SK-N-SH (cell line): ENCODE measurements around the gene C1QL1. TPM values are rescaled to one million over a fixed set of nuclear protein-coding genes. Genes with fewer than 3 reads are reported as not detected.
A peak's percentile ranks its signal among the peaks of the same experiment; 100 is the strongest.

ENCODE experiments used
- CTCF ChIA-PET: fragments of 300-600, 350-600 bp; formaldehyde crosslinking; extraction: SDS; loops from one replicate; lab custom pipeline; 2021; lab: Yijun Ruan, JAX
- POLR2A ChIA-PET: fragments of 350-600 bp; sonication (Branson Sonifier 250); formaldehyde crosslinking; extraction: SDS; loops from one replicate; lab custom pipeline; 2020; ENCODE audit warnings: antibody characterized with exemption, inconsistent platforms; lab: Yijun Ruan, JAX
- DNase-seq: peaks from one replicate; pipeline ENCODE4 v3.0.0; 2012
- H2AFZ ChIP-seq: fragments of 200-600 bp; sonication (generic); 2 replicates; pipeline ENCODE4 v1.8.1; 2016; ENCODE audit warnings: antibody characterized with exemption, mild to moderate bottlenecking, low read depth
- H3F3A ChIP-seq: fragments of 200-600 bp; sonication (generic); replicated peaks from 2 replicates; pipeline ENCODE3; 2016; ENCODE audit warnings: antibody characterized with exemption, mild to moderate bottlenecking; ENCODE audit not compliant: insufficient read depth
- H3K27ac ChIP-seq, 2 experiments: fragments of 200-500 bp in 1 of 2; fragments of 200-600 bp in 1 of 2; sonication (Bioruptor generic) in 1 of 2; sonication (generic), shearing (Covaris generic) in 1 of 2; 2 replicates each; pipeline versions ENCODE4 v1.5.1 to v1.6.1; 2014 to 2016; ENCODE audit warnings: low read depth in 2 of 2, inconsistent platforms in 1 of 2, low read length in 1 of 2, mild to moderate bottlenecking in 1 of 2, mixed read lengths in 1 of 2
- H3K27me3 ChIP-seq: fragments of 200-600 bp; sonication (generic), shearing (Covaris generic); 2 replicates; pipeline ENCODE4 v1.6.1; 2016; ENCODE audit warnings: mixed run types; ENCODE audit not compliant: insufficient read depth
- H3K36me3 ChIP-seq, 2 experiments: fragments of 200-500 bp in 1 of 2; fragments of 200-600 bp in 1 of 2; sonication (Bioruptor generic) in 1 of 2; sonication (generic) in 1 of 2; replicated peaks in 1 of 2; 2 replicates each; pipeline versions ENCODE3 to v1.5.1; 2014 to 2016; ENCODE audit warnings: low read length in 1 of 2, mild to moderate bottlenecking in 1 of 2; ENCODE audit not compliant: insufficient read depth in 2 of 2, control insufficient read depth in 1 of 2
- H3K4me1 ChIP-seq, 2 experiments: fragments of 200-500 bp in 1 of 2; fragments of 200-600 bp in 1 of 2; sonication (Bioruptor generic) in 1 of 2; sonication (generic), shearing (Covaris generic) in 1 of 2; 2 replicates each; pipeline versions ENCODE4 v1.5.1 to v1.6.1; 2014 to 2016; ENCODE audit warnings: low read depth in 1 of 2, low read length in 1 of 2, mixed run types in 1 of 2; ENCODE audit not compliant: insufficient read depth in 2 of 2, control insufficient read depth in 1 of 2
- H3K4me2 ChIP-seq: fragments of 200-600 bp; sonication (generic), shearing (Covaris generic); 2 replicates; pipeline ENCODE4 v1.6.1; 2017; ENCODE audit warnings: mixed run types
- H3K4me3 ChIP-seq, 2 experiments: fragments of 200-500 bp in 1 of 2; fragments of 200-600 bp in 1 of 2; sonication (Bioruptor generic) in 1 of 2; sonication (generic), shearing (Covaris generic) in 1 of 2; 2 replicates each; pipeline versions ENCODE4 v1.5.1 to v1.8.1; 2014 to 2016; ENCODE audit warnings: low read depth in 2 of 2, inconsistent platforms in 1 of 2, low read length in 1 of 2, mild to moderate bottlenecking in 1 of 2, mixed read lengths in 1 of 2, moderate library complexity in 1 of 2
- H3K79me2 ChIP-seq: fragments of 200-600 bp; sonication (generic); 2 replicates; pipeline ENCODE4 v1.8.1; 2017; ENCODE audit warnings: mild to moderate bottlenecking; ENCODE audit not compliant: insufficient read depth
- H3K9ac ChIP-seq: fragments of 200-600 bp; sonication (generic); 2 replicates; pipeline ENCODE4 v1.6.1; 2017; ENCODE audit warnings: mixed run types
- H3K9me2 ChIP-seq: fragments of 200-600 bp; sonication (generic); 2 replicates; pipeline ENCODE4 v1.6.1; 2017; ENCODE audit warnings: mixed run types
- H3K9me3 ChIP-seq: fragments of 200-600 bp; sonication (generic); 2 replicates; pipeline ENCODE4 v1.6.1; 2017; ENCODE audit warnings: mixed run types, mild to moderate bottlenecking, moderate library complexity
- H4K20me1 ChIP-seq: fragments of 200-600 bp; sonication (generic); 2 replicates; pipeline ENCODE4 v1.6.1; 2017; ENCODE audit warnings: mild to moderate bottlenecking, mixed run types; ENCODE audit not compliant: insufficient read depth
- CHD2 ChIP-seq: fragments of 150-350 bp; IDR thresholded peaks from 2 replicates; pipeline ENCODE4 v1.6.1; 2018; ENCODE audit warnings: low read length; ENCODE audit not compliant: partially characterized antibody
- ELF1 ChIP-seq: IDR thresholded peaks from 2 replicates; pipeline ENCODE4 v1.4.0; 2012
- EP300 ChIP-seq, 2 experiments: IDR thresholded peaks; 2 replicates each; pipeline versions ENCODE4 v1.4.0 to v1.6.1; 2012; ENCODE audit warnings: borderline replicate concordance in 1 of 2, low read depth in 1 of 2, low read length in 1 of 2
- EZH2phosphoT487 ChIP-seq: fragments of 200-600 bp; sonication (generic); IDR thresholded peaks from 2 replicates; pipeline ENCODE4 v1.6.1; 2017; ENCODE audit warnings: low read depth, mixed run types, mild to moderate bottlenecking, antibody characterized with exemption, moderate library complexity, borderline replicate concordance
- FOXJ3 ChIP-seq: sonication (generic); formaldehyde crosslinking; IDR thresholded peaks from 2 replicates; pipeline ENCODE4 v1.5.1; 2020; ENCODE audit warnings: mild to moderate bottlenecking, missing genetic modification reagents
- GABPA ChIP-seq: IDR thresholded peaks from 2 replicates; pipeline ENCODE4 v1.4.0; 2012; ENCODE audit warnings: low read depth, mild to moderate bottlenecking
- GATA2 ChIP-seq: sonication (generic); formaldehyde crosslinking; IDR thresholded peaks from 2 replicates; pipeline ENCODE4 v1.5.0; 2020; ENCODE audit warnings: mild to moderate bottlenecking, missing genetic modification reagents
- JUND ChIP-seq: IDR thresholded peaks from 2 replicates; pipeline ENCODE4 v1.4.0; 2012
- MEF2A ChIP-seq: IDR thresholded peaks from 2 replicates; pipeline ENCODE4 v1.4.0; 2012; ENCODE audit warnings: low read depth, borderline replicate concordance
- MXI1 ChIP-seq: IDR thresholded peaks from 2 replicates; pipeline ENCODE4 v1.6.1; 2012; ENCODE audit warnings: mild to moderate bottlenecking, low read depth, low read length, improper control_type of control experiment
- NFIC ChIP-seq: IDR thresholded peaks from 2 replicates; pipeline ENCODE4 v1.4.0; 2012; ENCODE audit warnings: borderline replicate concordance
- RCOR1 ChIP-seq: fragments of 150-350 bp; IDR thresholded peaks from 2 replicates; pipeline ENCODE4 v1.6.1; 2017; ENCODE audit warnings: antibody characterized with exemption, low read length
- RFX5 ChIP-seq: IDR thresholded peaks from 2 replicates; pipeline ENCODE4 v1.6.1; 2012; ENCODE audit warnings: mild to moderate bottlenecking, improper control_type of control experiment, low read length
- SIN3A ChIP-seq: IDR thresholded peaks from 2 replicates; pipeline ENCODE4 v1.6.1; 2012; ENCODE audit warnings: low read depth, mild to moderate bottlenecking, low read length, moderate library complexity, borderline replicate concordance
- TCF12 ChIP-seq: IDR thresholded peaks from 2 replicates; pipeline ENCODE4 v1.4.0; 2012
- WGBS: methylation state at CpG from one replicate; pipeline ENCODE4 v1.1.6; 2017; ENCODE audit warnings: low lambda C conversion rate; 5-methylcytosine and 5-hydroxymethylcytosine counted together
- polyA plus RNA-seq, 3 experiments: library from polyadenylated mRNA; depleted of rRNA; stranded (reverse); fragments of >200 nt; gene quantifications; 2 replicates each; pipeline ENCODE4 v1.2.3, GENCODE V29; 2012
- TF ChIP-seq, protein P1 (sequence below): IDR thresholded peaks from 2 replicates; pipeline ENCODE4 v1.6.1; 2012; ENCODE audit warnings: mild to moderate bottlenecking, low read depth, low read length, moderate library complexity
- TF ChIP-seq, protein P2 (sequence below): IDR thresholded peaks from 2 replicates; pipeline ENCODE4; 2012
- TF ChIP-seq, protein P3 (sequence below): fragments of 150-350 bp; IDR thresholded peaks from 2 replicates; pipeline ENCODE4 v1.6.1; 2017; ENCODE audit warnings: antibody characterized with exemption, low read length, low read depth, borderline replicate concordance

Gene C1QL1
- polyA plus RNA-seq, 1 of the 3 experiments (the other 2 are of a cell fraction) = 11.9 TPM

DNA sequence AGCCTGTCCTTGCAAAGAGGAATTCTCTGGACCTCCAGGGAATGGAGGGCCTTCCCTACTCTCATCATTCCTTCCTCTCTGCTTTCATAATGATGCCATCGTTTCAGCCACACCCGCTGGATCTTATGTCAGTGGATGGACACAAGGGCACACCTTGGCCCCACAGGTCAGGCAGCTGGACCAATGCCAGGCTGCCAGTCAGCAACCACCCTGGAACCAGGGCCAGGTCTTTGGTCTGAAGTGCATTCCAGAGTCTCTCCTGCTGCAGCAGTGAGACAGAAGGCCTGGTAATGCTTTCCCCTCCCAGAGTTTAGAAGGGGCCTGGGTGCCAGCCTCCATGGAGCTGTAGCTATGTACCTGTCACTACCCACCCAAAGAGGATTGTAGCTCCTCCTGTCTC is 7.4 kb downstream of the C1QL1 start (continued):
- no peak for TF ChIP-seq MXI1
- TF ChIP-seq, protein P1, sequence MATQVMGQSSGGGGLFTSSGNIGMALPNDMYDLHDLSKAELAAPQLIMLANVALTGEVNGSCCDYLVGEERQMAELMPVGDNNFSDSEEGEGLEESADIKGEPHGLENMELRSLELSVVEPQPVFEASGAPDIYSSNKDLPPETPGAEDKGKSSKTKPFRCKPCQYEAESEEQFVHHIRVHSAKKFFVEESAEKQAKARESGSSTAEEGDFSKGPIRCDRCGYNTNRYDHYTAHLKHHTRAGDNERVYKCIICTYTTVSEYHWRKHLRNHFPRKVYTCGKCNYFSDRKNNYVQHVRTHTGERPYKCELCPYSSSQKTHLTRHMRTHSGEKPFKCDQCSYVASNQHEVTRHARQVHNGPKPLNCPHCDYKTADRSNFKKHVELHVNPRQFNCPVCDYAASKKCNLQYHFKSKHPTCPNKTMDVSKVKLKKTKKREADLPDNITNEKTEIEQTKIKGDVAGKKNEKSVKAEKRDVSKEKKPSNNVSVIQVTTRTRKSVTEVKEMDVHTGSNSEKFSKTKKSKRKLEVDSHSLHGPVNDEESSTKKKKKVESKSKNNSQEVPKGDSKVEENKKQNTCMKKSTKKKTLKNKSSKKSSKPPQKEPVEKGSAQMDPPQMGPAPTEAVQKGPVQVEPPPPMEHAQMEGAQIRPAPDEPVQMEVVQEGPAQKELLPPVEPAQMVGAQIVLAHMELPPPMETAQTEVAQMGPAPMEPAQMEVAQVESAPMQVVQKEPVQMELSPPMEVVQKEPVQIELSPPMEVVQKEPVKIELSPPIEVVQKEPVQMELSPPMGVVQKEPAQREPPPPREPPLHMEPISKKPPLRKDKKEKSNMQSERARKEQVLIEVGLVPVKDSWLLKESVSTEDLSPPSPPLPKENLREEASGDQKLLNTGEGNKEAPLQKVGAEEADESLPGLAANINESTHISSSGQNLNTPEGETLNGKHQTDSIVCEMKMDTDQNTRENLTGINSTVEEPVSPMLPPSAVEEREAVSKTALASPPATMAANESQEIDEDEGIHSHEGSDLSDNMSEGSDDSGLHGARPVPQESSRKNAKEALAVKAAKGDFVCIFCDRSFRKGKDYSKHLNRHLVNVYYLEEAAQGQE = no peak

DNA sequence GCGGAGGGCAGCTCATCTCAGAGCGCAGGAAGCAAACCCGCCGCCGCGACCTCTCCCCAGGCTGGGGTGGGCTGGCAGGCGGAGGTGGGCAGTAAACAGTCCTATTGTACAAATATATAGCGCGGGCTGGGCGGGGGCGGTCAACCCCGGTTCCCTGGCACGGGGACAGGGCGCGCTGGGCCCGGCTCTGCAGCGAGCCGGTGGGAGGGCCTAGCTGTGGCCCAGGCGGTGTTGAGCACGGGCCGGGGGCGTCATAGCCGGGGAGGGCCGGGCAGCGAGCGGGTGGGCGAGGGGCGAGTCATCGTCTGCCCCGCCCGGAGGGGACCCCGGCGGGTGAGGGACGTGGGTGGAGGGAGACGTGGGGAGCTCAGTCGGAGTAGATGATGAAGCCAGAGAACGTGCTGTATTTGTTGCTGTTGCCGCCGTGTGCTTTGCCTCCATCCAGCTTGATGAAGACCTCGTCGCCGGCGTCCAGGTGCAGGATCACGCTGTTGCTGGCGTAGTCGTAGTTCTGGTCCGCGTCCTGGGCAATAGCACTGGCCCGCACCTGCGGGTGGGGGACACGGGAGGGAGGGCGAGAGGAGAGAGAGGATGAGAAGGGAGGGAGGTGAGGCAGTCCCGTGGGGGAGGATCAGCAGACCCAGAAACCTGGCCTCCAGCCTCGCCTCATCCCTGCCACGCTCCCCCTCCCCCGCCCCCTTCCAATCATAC is 8.1 kb downstream of the C1QL1 start:
- no peak overlapping the region for H3K4me3 ChIP-seq
- peaks cover 0 to 29% of the 10 kb centered on the region in 2 experiments; a peak in 1 of 4 replicates for H3K4me1 ChIP-seq
- H3K79me2 ChIP-seq = no peaks in the 10 kb centered on the region
- H3K27ac ChIP-seq = no peak overlapping the region
- POLR2A ChIA-PET = no interaction called here
- H4K20me1 ChIP-seq = no peaks in the 10 kb centered on the region
- TF ChIP-seq RFX5 (no peak), MEF2A (no peak), GABPA (no peak), SIN3A (no peak), TCF12 (no peak)
- CTCF ChIA-PET = interaction anchor here (1.4 to 12.6 kb wide), 4 partner anchors 18 to 139 kb away, joined by 3 to 119 read pairs (median 5); no protein-coding TSS in a partner anchor
- no peaks in the 10 kb centered on the region for H3F3A ChIP-seq
- H3K9me2 ChIP-seq = no peaks in the 10 kb centered on the region
- no peaks in the 10 kb centered on the region for H3K9me3 ChIP-seq
- no peak overlapping the region for H3K9ac ChIP-seq
- H3K27me3 ChIP-seq = no peaks in the 10 kb centered on the region
- peak; percentile 25 for DNase-seq
- 94% methylated on average over 51 of the region's 56 CpGs for WGBS
- H3K36me3 ChIP-seq = no peaks in the 10 kb centered on the region
- H2AFZ ChIP-seq = no peak overlapping the region
- H3K4me2 ChIP-seq = no peak overlapping the region

DNA sequence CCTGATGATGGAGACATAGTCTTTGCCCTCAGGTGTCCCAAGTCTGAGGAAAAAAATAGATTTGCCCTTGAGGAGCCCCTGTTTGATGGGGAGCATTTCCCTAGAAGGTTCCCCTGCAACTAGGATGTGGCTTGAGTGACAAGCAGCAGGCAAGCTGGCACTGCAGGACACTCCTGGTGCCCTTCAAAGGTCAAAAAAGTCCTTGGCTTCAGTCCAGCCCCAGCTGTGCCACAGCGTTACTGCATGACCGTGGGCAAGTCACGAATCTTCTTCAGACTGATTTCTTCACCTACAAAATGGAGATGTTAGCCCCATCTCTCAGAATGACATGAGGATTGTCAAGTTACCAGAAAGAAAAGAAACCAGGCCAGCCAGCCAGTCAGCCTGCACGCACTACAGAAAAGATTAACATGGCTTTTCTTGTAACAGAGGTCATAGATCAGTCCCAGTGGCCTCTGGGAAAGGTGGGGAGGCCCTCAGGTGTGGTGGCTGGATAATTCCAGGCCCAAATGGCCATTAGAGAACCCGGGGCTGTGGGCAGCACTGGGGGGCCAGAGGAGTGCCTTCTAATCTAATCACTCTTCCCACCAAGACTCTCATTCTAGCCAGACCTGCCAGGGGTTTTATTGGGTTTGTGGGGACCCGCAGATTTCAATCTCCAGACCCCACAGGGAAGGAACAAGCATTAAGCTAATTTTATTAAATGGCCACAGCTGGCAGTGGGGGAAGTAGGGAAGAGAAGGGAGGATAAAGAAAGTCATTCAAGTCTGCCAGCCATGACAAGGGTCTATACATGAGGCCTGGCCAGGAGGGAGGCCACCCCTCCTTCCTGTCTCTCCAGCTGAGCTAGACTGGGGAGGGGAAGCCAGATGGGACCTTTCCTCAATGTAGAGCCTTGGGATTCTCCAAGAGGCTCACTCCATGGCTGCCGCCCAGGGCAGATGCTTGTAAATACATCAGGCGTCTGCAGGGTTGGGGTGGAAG is 10.8 kb downstream of the C1QL1 start:
- ChIA-PET CTCF (interaction anchor here (0.6 to 12.6 kb wide), 10 partner anchors 9 to 178 kb away, joined by 3 to 119 read pairs (median 4); partner anchors contain the start of genes ACBD4 and PLCD3), POLR2A (interaction anchor here (0.8 to 1.9 kb wide), 4 partner anchors 10 to 104 kb away, joined by 3 to 9 read pairs (median 4); partner anchors contain the start of genes KIF18B and NMT1)
- H3K4me3 ChIP-seq = no peak overlapping the region
- H3F3A ChIP-seq = no peaks in the 10 kb centered on the region
- peak; percentile 84 for DNase-seq
- no peaks in the 10 kb centered on the region for H3K9me3 ChIP-seq
- WGBS = 69% methylated on average over 7 of the region's 8 CpGs
- no peaks in the 10 kb centered on the region for H4K20me1 ChIP-seq
- H3K9me2 ChIP-seq = no peaks in the 10 kb centered on the region
- H3K79me2 ChIP-seq = no peaks in the 10 kb centered on the region
- H3K4me1 ChIP-seq = peaks cover 0 to 29% of the 10 kb centered on the region in 2 experiments; a peak in 1 of 4 replicates
- H3K36me3 ChIP-seq = no peaks in the 10 kb centered on the region
- no peak overlapping the region for H2AFZ ChIP-seq
- H3K27me3 ChIP-seq = no peaks in the 10 kb centered on the region
- H3K9ac ChIP-seq = no peak overlapping the region
- no peak overlapping the region for H3K4me2 ChIP-seq
- H3K27ac ChIP-seq = peak overlapping the region in 1 of 2 experiments; percentile 92; a peak in 2 of 4 replicates
- TF ChIP-seq EP300 (IDR thresholded peaks at IDR 0.05; ENCODE audit: borderline replicate concordance in 1 of 2, low read depth in 1 of 2, low read length in 1 of 2) (peak in 1 of 2 experiments; percentile 94; a peak in 2 of 4 replicates), RCOR1 (peak; percentile 91), NFIC (no peak), ELF1 (no peak), EZH2phosphoT487 (no peak), MXI1 (peak; percentile 71; the same call in 1 of the 2 replicates), GATA2 (CRISPR knock-in tag) (peak; percentile 92), JUND (no peak), FOXJ3 (CRISPR knock-in tag) (peak; percentile 77), CHD2 (peak; percentile 80)
- TF ChIP-seq, protein P2, sequence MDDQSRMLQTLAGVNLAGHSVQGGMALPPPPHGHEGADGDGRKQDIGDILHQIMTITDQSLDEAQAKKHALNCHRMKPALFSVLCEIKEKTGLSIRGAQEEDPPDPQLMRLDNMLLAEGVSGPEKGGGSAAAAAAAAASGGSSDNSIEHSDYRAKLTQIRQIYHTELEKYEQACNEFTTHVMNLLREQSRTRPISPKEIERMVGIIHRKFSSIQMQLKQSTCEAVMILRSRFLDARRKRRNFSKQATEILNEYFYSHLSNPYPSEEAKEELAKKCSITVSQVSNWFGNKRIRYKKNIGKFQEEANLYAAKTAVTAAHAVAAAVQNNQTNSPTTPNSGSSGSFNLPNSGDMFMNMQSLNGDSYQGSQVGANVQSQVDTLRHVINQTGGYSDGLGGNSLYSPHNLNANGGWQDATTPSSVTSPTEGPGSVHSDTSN = no peak
- TF ChIP-seq, protein P3, sequence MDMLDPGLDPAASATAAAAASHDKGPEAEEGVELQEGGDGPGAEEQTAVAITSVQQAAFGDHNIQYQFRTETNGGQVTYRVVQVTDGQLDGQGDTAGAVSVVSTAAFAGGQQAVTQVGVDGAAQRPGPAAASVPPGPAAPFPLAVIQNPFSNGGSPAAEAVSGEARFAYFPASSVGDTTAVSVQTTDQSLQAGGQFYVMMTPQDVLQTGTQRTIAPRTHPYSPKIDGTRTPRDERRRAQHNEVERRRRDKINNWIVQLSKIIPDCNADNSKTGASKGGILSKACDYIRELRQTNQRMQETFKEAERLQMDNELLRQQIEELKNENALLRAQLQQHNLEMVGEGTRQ = no peak
